Skeletal muscle cell (primary cell): ENCODE results near the gene F13A1.

ENCODE experiments used
- DNase-seq: peaks from one replicate; pipeline ENCODE4 v3.0.0-alpha.2; 2010; ENCODE audit warnings: low read depth
- H3K4me3 ChIP-seq: 2 replicates; pipeline ENCODE4 v1.5.1; 2011; ENCODE audit warnings: low read depth, mild to moderate bottlenecking, control low read depth, low read length, moderate library complexity

Gene F13A1

DNA sequence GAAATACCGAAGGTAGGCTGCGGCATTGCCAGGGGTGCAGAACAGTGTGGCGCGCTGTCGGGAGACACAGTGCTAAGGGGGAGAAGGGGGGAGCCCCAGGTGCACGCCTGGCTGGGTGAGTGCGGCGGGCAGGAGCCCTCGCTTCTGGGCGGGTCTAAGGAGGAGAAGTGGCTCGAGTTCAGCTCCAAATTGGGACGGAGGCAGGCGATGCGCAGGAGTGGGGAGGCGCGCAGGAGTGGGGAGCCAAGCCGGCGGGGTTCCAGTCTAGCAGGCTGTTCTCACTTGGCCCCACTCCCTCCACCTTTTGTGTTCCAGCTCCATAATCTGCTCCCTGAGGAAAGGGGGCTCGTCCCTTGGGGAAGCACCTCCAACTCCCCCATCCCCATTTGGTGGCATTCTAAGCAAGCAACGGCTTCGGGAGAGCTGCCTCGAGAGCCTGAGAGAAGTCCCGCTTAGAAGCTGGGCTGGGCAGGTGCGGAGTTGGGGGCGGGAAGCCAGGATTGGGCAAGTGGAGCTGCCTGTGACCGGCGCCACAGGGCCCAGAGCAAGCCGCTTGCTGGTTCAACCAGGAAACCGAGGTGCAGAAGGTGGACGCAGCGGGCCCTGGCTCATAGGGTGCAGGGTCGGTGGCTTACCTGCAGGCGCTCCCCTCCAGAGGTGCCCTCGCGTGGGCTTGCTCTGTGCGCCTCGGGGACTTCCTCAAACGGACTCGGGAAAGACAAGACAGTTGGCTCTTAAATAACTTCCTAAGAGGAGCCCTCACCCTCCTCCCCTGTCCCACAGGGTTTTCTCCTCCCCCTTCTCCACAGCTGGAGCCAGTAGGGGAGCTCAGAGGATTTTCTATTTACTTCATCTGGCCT lies at the start of gene F13A1:
Gene F13A1, minus strand, starts transcription at position 711 of the 860 bp plus-strand sequence. CDS start 1,998 bp downstream, outside the sequence.
- H3K4me3 ChIP-seq: no peak within 1 kb of the TSS
- DNase-seq: no peak

DNA sequence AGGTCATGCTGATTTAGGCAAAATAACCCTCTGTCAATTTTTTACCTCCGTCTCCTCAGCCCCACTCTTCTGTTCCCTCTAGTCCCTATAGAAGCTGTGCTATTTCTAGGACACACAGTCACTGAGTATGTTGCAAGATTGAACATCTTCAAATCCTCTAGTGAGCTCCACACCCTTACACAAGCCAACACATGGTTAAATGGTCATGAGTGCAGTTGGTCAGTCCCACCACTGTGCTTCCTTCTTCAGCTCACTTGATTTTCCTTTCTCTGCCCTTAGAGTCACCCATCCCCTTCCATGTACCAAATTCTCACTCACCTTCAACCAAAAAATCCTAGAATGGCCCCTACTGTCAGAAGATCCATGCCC lies 48.2 kb upstream of the F13A1 start:
- no peak for DNase-seq
- no peak overlapping the region for H3K4me3 ChIP-seq

DNA sequence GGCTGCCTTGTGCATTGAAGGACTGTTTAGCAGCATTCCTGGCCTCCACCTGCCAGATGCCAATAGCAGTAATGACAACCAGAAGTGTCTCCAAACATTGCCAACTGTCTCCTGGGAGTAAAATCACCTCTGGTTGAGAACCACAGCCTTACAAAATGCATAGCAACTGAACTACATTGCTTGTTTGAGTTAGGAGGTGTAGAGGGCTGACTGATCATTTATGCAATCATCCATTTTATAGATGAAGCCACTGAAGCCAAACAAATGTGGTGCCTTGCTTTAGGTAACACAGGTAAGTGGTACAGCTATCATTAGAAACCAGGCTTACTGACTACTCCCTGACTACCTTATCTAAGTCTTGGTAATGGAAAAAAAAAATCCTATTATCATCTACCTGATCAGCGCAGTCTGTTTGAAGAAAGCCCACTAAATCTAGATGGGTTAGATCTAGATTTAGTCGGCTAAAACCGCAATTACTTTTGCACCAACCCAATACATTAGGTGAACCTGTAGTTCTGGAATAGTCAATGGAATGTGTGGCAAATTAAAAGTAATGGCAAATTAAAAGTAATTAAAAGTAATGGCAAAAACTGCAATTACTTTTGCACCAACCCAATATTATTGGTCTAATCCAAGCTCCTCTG lies 47.7 kb upstream of the F13A1 start:
- DNase-seq: no peak
- no peak overlapping the region for H3K4me3 ChIP-seq

DNA sequence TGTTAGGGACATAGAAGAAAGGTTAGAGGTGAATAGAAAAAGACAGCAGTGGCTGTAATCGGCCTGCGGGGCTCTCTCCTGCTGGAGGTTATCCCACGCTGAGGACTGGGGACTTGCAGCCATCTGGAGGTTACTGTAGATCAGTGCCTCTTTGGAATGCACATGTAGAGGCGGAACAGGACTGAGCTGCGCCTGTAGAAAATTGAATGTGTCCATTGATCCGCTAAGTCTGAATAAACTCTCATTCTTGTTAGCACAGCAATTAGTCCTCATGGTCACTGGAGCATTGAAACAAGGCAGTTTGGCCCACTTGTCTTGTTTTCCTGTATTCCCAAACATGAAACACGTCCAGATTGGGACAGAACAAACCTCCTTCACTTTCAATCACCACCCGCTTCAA lies 46.3 kb upstream of the F13A1 start:
- no peak for DNase-seq
- H3K4me3 ChIP-seq: no peak overlapping the region

DNA sequence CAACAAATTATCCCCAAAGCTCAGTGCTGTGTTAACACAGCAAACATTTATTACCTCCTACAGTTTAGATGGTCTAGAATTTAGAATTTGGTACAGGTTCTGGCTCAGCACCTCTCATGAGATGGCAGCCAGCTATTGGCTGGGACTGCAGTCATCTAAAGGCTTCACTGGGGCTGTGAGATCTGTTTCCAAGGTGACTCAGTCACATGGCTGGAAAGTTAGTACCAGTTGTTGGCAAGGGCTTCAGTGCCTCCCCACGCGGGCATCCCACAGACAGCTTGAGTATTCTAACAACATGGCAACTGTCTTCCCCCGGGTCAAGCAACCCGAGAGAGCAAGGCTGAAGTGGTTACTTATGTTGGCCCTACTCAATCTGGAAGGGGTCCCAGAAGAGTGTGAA lies 44.8 kb upstream of the F13A1 start:
- H3K4me3 ChIP-seq: no peak overlapping the region
- no peak for DNase-seq

DNA sequence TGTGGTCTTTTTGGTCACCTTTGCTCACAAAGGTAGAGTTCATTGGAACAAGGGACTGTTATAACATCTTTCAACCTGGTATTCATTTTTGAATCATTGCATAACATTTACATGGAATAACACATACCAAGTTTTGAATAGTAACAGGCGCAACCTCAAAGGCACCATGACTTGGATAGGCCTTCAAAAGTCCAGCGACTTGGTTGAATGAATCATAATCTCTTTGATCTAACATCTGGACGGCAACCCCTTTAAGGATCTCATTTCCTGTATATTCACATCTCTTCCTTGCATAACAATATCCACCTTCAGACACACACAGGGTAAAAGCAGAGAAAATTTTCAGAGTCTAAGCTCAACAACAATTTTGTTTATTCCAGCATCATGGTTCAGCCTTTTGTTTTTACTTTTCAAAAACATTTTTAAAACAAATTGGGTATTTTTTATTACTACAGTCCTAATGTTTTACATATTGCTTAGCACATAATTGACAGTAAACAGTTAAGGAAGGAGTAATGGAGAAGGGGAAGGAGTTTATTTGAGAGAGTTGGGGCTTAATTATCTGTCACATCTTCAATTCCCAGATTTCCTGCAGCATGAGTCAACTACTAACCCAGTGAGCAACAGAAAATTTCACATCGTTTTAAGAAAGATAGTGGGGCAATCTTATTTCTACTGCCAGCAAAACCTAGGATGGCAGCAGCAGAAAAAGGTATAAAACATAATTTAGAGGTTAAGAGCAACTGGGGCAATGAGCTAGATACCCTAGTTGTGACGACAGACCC lies 41.8 kb upstream of the F13A1 start:
- DNase-seq: no peak

DNA sequence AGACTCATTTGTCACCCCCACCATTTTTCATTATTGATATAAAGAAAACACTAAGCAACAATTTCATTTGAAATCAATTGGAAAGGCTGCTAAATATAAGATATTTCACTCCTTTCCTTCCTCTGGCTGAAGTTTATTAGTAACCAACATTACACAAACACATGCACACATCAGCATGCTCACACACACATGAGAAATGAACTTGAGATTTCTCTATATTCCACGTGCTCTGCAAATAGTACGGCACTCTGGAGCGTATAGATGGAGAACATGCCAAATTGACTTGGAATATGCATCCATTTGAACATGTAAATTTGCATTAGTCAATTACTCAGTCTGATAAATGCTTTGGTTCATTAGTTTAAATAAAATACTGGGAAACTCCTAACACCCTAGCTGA lies 37.1 kb upstream of the F13A1 start:
- no peak for DNase-seq
- H3K4me3 ChIP-seq: no peak overlapping the region

More for the DNA sequence above, 41.8 kb upstream of the F13A1 start:
- H3K4me3 ChIP-seq: no peak overlapping the region

DNA sequence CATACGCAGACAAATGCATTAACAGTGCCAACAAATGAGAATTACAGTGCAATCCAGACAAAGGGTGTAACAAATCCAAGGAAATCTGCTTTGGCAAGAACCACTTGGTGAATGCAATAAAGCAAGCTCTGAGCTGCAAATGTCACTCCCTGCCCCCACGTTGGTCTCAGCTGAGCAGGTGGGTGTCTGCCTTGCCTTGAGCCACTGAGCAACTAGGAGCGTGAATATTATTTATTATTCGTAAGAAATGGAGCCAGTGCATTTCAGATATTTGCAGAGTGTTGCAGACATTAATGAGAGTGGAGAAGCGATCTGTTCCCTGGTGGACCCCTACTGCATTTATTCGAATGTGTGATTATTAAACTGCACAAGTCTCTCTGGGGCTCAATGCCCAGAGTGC lies 36.6 kb upstream of the F13A1 start:
- DNase-seq: no peak
- H3K4me3 ChIP-seq: no peak overlapping the region

DNA sequence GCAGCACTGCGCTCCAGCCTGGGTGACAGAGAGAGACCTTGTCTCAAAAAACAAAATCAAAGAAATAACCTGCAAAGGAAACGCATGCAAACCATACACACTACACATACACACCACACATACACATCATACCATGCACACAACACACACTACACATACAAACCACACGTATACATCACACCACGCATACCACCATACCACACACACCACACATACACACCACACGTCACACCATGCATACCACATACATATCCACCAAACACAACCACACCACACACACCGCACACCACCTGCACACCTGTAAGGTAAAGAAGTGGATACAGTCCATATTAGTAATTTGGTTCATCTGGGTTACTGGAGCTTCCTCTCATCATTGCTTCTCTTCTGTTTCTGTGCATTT lies 32.3 kb upstream of the F13A1 start:
- no peak overlapping the region for H3K4me3 ChIP-seq
- no peak for DNase-seq

DNA sequence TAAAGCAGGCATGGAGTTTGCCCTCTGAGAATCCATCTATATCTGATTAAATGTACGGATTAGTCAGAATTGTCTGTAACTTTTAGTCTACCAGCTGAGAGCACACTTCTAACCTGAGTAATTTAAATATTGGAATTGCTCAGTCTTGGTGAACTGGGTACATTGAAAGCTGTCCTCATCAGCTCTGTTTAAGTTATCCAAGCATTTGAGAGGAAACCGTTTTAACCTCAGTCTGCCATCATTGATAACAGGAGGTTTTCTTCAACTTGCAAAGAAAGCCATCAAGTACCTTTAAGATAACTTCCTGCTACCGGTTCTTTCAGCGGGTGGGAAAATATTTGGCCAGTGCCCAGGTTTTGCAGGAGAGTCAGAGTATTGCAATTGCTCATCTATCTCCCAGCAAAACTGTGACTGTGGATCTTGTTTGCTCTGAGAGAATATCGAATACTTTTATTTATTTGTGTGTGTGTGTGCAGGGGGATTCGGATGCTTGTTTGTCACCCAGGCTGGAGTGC lies 31.1 kb upstream of the F13A1 start:
- no peak overlapping the region for H3K4me3 ChIP-seq
- DNase-seq: no peak

DNA sequence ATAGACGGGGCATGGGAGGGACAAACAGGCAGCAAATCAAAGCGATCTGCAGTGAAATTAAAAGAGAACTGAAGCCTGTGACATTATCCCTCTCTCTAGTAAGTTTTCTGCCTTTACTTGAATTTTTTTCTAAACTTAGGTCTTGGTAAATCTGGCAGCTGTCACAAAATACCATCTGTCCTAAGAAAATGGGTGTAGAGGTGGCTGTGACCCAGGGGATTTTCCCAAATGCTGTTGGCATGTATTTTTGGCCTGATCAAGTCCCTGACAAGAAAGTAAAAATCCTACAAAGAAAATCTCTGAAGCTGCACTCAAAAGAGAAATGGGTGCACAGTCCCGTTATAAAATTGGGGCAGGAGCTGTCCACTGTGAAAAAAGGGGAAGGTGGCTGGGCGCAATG lies 30.2 kb upstream of the F13A1 start:
- no peak for DNase-seq
- H3K4me3 ChIP-seq: no peak overlapping the region

DNA sequence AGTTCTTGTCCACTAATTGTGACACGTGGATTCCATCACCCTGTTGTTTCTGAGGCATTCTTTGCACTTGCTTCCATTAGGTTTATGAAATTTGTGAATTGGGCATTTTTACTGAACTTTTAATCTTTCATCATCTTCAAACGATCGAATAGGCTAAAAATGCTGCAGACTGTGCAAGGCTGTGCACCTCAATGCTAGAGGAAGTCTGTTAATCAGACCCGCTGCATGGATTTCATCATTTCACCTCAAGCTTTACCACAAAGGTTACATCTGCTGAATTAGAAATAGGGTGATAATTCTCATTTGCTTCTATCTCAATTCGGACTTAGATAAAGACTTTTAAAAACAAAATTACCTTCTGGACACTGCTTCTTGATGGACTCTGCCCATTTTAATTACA lies 27.8 kb upstream of the F13A1 start:
- no peak for DNase-seq
- H3K4me3 ChIP-seq: no peak overlapping the region

DNA sequence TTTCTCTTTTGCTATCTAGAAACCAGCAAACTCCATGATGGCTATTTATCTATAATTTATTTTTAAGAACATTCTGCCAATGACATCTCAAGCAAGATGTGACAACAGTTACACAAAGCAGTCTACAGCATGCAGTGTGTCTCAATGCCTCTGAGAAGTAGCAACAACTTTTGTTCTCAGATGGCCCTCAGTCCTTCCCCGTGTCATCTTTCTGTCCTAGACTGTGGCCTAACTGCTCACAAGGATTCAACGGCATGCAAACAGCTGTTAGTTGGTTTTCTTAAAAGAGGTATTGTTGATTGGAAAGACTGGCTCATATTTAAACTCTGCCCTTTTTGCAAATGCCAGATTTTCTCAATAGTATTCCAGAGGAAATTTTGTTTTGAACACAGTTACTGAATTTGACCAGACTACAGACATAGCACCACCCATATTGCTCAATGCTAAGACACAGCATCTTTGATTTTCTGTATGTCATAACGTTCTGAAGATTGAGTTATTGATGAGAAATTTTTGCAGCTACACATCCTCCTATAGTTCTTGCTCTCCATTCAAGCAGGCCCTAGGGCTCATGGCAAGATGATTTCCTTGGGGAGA lies 26.1 kb upstream of the F13A1 start:
- no peak for DNase-seq
- H3K4me3 ChIP-seq: no peak overlapping the region

DNA sequence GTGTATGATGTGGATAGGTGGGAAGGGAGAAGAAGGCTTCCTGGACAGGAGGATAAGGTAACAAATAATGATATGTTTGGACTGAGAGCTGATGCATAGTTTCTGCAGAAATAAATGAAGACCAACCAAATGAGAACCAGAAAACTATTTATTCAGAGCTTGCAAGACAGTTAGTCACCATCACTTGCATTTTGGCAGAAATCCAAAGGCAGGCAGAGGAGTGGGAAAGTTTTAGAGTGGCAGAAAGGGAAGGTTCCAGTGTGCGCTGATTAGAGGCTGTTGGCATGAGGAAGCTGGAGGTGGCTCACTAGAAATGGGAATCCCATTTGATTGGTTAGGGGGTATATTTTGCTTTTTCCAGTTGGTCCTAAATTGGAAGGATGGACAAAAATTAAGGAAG lies 13.0 kb upstream of the F13A1 start:
- DNase-seq: no peak
- no peak overlapping the region for H3K4me3 ChIP-seq

DNA sequence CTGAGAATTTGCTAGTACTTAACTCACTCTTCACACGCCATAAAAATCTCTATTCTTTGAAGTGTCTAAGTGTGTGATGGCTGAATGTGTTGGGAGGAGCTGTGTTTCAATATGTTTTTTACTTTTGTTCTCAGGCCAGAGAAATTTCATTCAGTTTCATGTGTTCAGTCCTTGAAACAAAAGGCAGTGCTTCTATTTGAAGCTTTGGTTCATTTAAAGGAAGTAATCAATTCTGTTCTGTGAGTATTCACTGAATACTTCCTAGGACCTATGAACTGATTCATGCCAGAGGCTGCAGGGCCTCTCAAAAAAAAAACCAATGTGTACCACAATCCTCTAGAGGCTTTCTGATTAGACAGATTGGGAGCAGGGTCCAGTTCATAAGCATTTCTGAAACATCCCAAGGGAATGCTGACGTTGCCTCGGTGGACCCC lies 12.4 kb upstream of the F13A1 start:
- H3K4me3 ChIP-seq: no peak overlapping the region
- no peak for DNase-seq

DNA sequence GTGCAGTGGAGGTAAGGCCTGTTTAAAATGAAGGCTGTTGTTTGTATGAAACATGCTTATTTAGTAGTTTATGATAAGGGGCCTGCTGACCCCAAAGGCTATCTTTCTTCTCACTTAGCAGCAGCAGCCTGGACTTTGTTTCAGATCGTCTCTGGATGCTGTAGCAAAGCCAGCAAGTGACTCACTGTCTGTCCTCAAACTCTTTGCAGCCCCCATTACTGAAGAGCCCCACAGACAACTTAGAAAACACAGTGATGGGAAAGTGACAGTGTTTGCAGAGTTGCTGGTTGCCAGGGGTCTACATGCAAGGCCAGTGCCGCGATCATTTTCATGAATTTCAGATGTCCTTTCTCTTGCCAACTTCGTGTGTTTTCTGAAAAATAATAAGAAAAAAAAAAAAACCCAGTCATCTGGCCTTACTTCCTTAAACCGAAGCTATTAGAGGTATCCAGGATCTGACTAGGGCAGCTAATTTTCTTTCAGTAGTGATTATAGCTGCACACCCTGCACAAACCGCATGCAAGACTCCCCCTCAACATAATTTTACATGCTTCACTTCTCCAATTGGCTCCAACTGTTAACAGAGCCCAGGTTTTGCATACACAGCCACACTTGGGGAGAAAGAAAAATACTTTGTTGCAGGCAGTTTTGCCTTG lies 11.6 kb upstream of the F13A1 start:
- DNase-seq: no peak
- H3K4me3 ChIP-seq: no peak overlapping the region

DNA sequence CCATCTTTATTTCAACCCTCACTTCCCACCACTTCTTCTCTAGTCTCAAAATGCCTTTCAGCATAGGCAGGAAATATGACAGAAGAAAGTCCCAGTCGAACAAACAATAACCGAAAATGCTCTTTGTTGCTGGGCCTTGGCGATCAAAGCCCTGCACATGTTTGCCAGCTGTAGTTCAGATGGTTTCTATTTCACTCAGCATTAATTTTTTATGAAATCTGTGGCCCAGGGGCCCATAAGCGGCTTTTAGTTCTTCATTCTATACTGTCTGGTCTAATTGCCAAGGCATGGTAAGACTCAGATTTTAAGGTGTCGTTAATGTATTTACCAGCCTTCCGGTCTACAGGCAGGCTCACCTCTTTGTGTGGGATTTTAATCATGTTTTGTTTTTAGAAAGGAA lies 10.9 kb upstream of the F13A1 start:
- H3K4me3 ChIP-seq: no peak overlapping the region
- DNase-seq: no peak

DNA sequence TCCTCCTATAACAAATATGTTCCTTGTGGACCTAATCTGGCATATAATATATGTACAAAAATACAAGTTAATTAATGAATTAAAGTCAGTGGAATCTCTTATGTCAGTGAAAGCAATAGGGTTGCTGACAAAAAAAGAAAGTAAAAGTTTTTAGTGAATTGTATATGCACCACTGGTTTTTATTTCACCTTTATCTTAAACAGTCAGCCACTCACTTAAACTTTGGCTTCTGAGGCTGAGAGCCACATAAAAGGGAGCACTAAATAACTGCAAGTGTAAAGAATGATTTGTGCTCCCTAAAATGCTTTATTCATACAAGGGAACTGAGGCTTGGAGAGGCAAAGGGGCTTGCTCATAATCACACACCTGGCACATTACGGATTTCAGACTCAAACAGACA lies 9.9 kb upstream of the F13A1 start:
- no peak for DNase-seq
- no peak overlapping the region for H3K4me3 ChIP-seq

DNA sequence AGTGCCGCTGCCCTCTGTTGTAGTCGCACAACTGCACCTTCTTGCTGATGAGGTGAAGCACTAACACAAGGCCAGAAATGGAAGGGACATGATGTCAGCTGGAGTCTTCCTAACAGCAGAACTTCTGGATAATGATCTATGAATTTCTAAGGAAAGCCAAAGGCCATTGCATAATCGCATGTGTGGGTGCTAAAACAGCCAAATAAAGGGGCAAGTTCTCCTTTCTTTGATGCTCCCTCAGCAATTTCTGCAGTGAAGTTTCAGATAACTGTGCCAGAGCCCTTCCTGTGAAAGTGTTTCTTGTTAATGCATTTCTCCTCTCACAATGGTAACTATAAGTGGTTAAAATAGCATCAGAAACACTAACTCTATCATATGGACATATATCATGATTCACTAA lies 8.0 kb upstream of the F13A1 start:
- no peak for DNase-seq
- H3K4me3 ChIP-seq: no peak overlapping the region
